Measurements from ENCODE around the gene METTL17. TPM values are rescaled to one million over a fixed set of nuclear protein-coding genes. Genes with fewer than 3 reads are reported as not detected.
"Not testable (repeated sequence)": the region's sequence is repeated elsewhere in the genome, so short reads cannot be mapped to it uniquely, and the experiment has no call there.

Gene METTL17
- total and polyA plus RNA-seq, 9 of the 15 experiments (the other 6 are each of a cell fraction or from before 2014, with no cell fraction given), result 65.6 to 150 (median 90.0) TPM

GRCh38 chr14:20945146-20945545 is 44.6 kb upstream of the METTL17 start:
- H3K79me2 ChIP-seq (ENCODE audit: control insufficient read depth, insufficient read depth, low read length); H3K27me3 ChIP-seq (ENCODE audit: control insufficient read depth in 2 of 2, insufficient read depth in 2 of 2, low read length in 2 of 2); CTCF ChIA-PET (ENCODE audit: low intra/inter-chr PET ratio); H2AFZ ChIP-seq (ENCODE audit: low read depth, low read length); H3K9me3 ChIP-seq (replicated peaks; ENCODE audit: control insufficient read depth, insufficient read depth, low read depth, low read length); ATAC-seq; H3K4me3 ChIP-seq; H3K36me3 ChIP-seq (ENCODE audit: control insufficient read depth, insufficient read depth, low read length); H3K4me1 ChIP-seq (replicated peaks in 1 of 2; ENCODE audit: control insufficient read depth in 2 of 2, insufficient read depth in 2 of 2, low read length in 2 of 2); DNase-seq (ENCODE audit: extremely low read depth in 1 of 4, low spot score in 3 of 4); POLR2A ChIA-PET; H3K9me1 ChIP-seq (ENCODE audit: control insufficient read depth, insufficient read depth, low read length); H3K9ac ChIP-seq (ENCODE audit: insufficient read depth in 1 of 2, low read depth in 2 of 2, low read length in 2 of 2); in situ Hi-C loops (cut with MboI); H3K27ac ChIP-seq (ENCODE audit: extremely low read depth, low read depth, low read length); intact Hi-C loops (cut with micrococcal nuclease); BruUV-seq (replicated peaks); H4K20me1 ChIP-seq (replicated peaks; ENCODE audit: control insufficient read depth, insufficient read depth, low read length); FAIRE-seq; H3K4me2 ChIP-seq (ENCODE audit: insufficient read depth, low read length): not testable (repeated sequence)
- WGBS (ENCODE audit: insufficient coverage, low coverage, missing lambda C conversion rate), result 0% methylated on average over 6 of the region's 6 CpGs
- TF ChIP-seq SPI1 (IDR thresholded peaks at IDR 0.05; ENCODE audit: borderline replicate concordance, low read depth, low read length), result peak; percentile 15; the same call in 1 of the 2 replicates

- H3K27ac ChIP-seq (ENCODE audit: extremely low read depth, low read depth, low read length); H3K9me1 ChIP-seq (ENCODE audit: control insufficient read depth, insufficient read depth, low read length); DNase-seq (ENCODE audit: extremely low read depth in 1 of 4, low spot score in 3 of 4); H2AFZ ChIP-seq (ENCODE audit: low read depth, low read length); H3K9ac ChIP-seq (ENCODE audit: insufficient read depth in 1 of 2, low read depth in 2 of 2, low read length in 2 of 2); ATAC-seq; H3K36me3 ChIP-seq (ENCODE audit: control insufficient read depth, insufficient read depth, low read length); H3K9me3 ChIP-seq (replicated peaks; ENCODE audit: control insufficient read depth, insufficient read depth, low read depth, low read length); H3K4me1 ChIP-seq (replicated peaks in 1 of 2; ENCODE audit: control insufficient read depth in 2 of 2, insufficient read depth in 2 of 2, low read length in 2 of 2); H3K4me2 ChIP-seq (ENCODE audit: insufficient read depth, low read length); H3K27me3 ChIP-seq (ENCODE audit: control insufficient read depth in 2 of 2, insufficient read depth in 2 of 2, low read length in 2 of 2); in situ Hi-C loops (cut with MboI); intact Hi-C loops (cut with micrococcal nuclease); H3K79me2 ChIP-seq (ENCODE audit: control insufficient read depth, insufficient read depth, low read length); POLR2A ChIA-PET; H4K20me1 ChIP-seq (replicated peaks; ENCODE audit: control insufficient read depth, insufficient read depth, low read length); CTCF ChIA-PET (ENCODE audit: low intra/inter-chr PET ratio); BruUV-seq (replicated peaks); H3K4me3 ChIP-seq: not testable (repeated sequence)
- FAIRE-seq, result peak; percentile 29
- WGBS (ENCODE audit: insufficient coverage, low coverage, missing lambda C conversion rate), result no CpG with 5 or more reads among the region's 9 CpGs
These were observed 43.1 kb upstream of the METTL17 start for GRCh38 chr14:20946707-20947106.

GRCh38 chr14:20954736-20955537 is 34.8 kb upstream of the METTL17 start, which contains the start of gene RNASE2:
TSS of gene RNASE2 (plus strand) at chr14:20955487. CDS start at chr14:20955772, 285 bp downstream.
- H3K27me3 ChIP-seq (ENCODE audit: control insufficient read depth in 2 of 2, insufficient read depth in 2 of 2, low read length in 2 of 2); H3K9me3 ChIP-seq (replicated peaks; ENCODE audit: control insufficient read depth, insufficient read depth, low read depth, low read length); H3K27ac ChIP-seq (ENCODE audit: extremely low read depth, low read depth, low read length); H3K36me3 ChIP-seq (ENCODE audit: control insufficient read depth, insufficient read depth, low read length); H3K4me3 ChIP-seq; H3K9me1 ChIP-seq (ENCODE audit: control insufficient read depth, insufficient read depth, low read length); FAIRE-seq; CTCF ChIA-PET (ENCODE audit: low intra/inter-chr PET ratio); H3K9ac ChIP-seq (ENCODE audit: insufficient read depth in 1 of 2, low read depth in 2 of 2, low read length in 2 of 2); DNase-seq (ENCODE audit: extremely low read depth in 1 of 4, low spot score in 3 of 4); H2AFZ ChIP-seq (ENCODE audit: low read depth, low read length); ATAC-seq; BruUV-seq (replicated peaks); intact Hi-C loops (cut with micrococcal nuclease); H3K4me2 ChIP-seq (ENCODE audit: insufficient read depth, low read length); H3K79me2 ChIP-seq (ENCODE audit: control insufficient read depth, insufficient read depth, low read length); H4K20me1 ChIP-seq (replicated peaks; ENCODE audit: control insufficient read depth, insufficient read depth, low read length); H3K4me1 ChIP-seq (replicated peaks in 1 of 2; ENCODE audit: control insufficient read depth in 2 of 2, insufficient read depth in 2 of 2, low read length in 2 of 2); POLR2A ChIA-PET: not testable (repeated sequence)
- in situ Hi-C loops (cut with MboI), result loop anchor here (5.0 to 25.0 kb wide), 2 partner anchors 83 to 243 kb away; no protein-coding TSS in a partner anchor
- WGBS (ENCODE audit: insufficient coverage, low coverage, missing lambda C conversion rate), result 25% methylated on average over 4 of the region's 4 CpGs

GRCh38 chr14:20955538-20955873 is 34.3 kb upstream of the METTL17 start:
- H3K9me1 ChIP-seq (ENCODE audit: control insufficient read depth, insufficient read depth, low read length); CTCF ChIA-PET (ENCODE audit: low intra/inter-chr PET ratio); H2AFZ ChIP-seq (ENCODE audit: low read depth, low read length); H3K4me3 ChIP-seq; DNase-seq (ENCODE audit: extremely low read depth in 1 of 4, low spot score in 3 of 4); H3K4me2 ChIP-seq (ENCODE audit: insufficient read depth, low read length); H3K27me3 ChIP-seq (ENCODE audit: control insufficient read depth in 2 of 2, insufficient read depth in 2 of 2, low read length in 2 of 2); H3K27ac ChIP-seq (ENCODE audit: extremely low read depth, low read depth, low read length); H3K36me3 ChIP-seq (ENCODE audit: control insufficient read depth, insufficient read depth, low read length); H3K9ac ChIP-seq (ENCODE audit: insufficient read depth in 1 of 2, low read depth in 2 of 2, low read length in 2 of 2); BruUV-seq (replicated peaks); FAIRE-seq; POLR2A ChIA-PET; ATAC-seq; H3K4me1 ChIP-seq (replicated peaks in 1 of 2; ENCODE audit: control insufficient read depth in 2 of 2, insufficient read depth in 2 of 2, low read length in 2 of 2); H3K9me3 ChIP-seq (replicated peaks; ENCODE audit: control insufficient read depth, insufficient read depth, low read depth, low read length); H3K79me2 ChIP-seq (ENCODE audit: control insufficient read depth, insufficient read depth, low read length); intact Hi-C loops (cut with micrococcal nuclease); H4K20me1 ChIP-seq (replicated peaks; ENCODE audit: control insufficient read depth, insufficient read depth, low read length): not testable (repeated sequence)
- in situ Hi-C loops (cut with MboI), result loop anchor here (5.0 to 25.0 kb wide), 2 partner anchors 83 to 243 kb away; no protein-coding TSS in a partner anchor
- WGBS (ENCODE audit: insufficient coverage, low coverage, missing lambda C conversion rate), result 12% methylated on average over 5 of the region's 5 CpGs

Measured in K562 (cell line).